ENCODE data around the gene ACSM5.
"Not testable (repeated sequence)": the region's sequence is repeated elsewhere in the genome, so short reads cannot be mapped to it uniquely, and the experiment has no call there.

The ACSM5 gene

GRCh38 chr16:20399185-20399584 is 10.1 kb upstream of the ACSM5 start:
- DNase-seq (ENCODE audit: low read depth) = no peak

- no peak for DNase-seq (ENCODE audit: low read depth)
These were observed 8.3 kb upstream of the ACSM5 start for GRCh38 chr16:20401066-20401465.

GRCh38 chr16:20401475-20402016 is 7.8 kb upstream of the ACSM5 start:
- DNase-seq (ENCODE audit: low read depth) = no peak

GRCh38 chr16:20402651-20403050 is 6.7 kb upstream of the ACSM5 start:
- no peak for DNase-seq (ENCODE audit: low read depth)

GRCh38 chr16:20404637-20405036 is 4.7 kb upstream of the ACSM5 start, which contains the start of gene PDILT:
PDILT (minus strand) TSS chr16:20404737; CDS start chr16:20399300, 5,437 bp downstream.
- DNase-seq (ENCODE audit: low read depth) = no peak

GRCh38 chr16:20410121-20410723 is 888 bp downstream of the ACSM5 start:
- no peak for DNase-seq (ENCODE audit: low read depth)

GRCh38 chr16:20411055-20411454 is 1.7 kb downstream of the ACSM5 start:
- DNase-seq (ENCODE audit: low read depth) = no peak

- no peak for DNase-seq (ENCODE audit: low read depth)
These were observed 6.2 kb downstream of the ACSM5 start for GRCh38 chr16:20415541-20415940.

- not testable (repeated sequence) for DNase-seq (ENCODE audit: low read depth)
These were observed 9.8 kb downstream of the ACSM5 start for GRCh38 chr16:20419093-20419492.

GRCh38 chr16:20421748-20422147 is 12.4 kb downstream of the ACSM5 start:
- DNase-seq (ENCODE audit: low read depth) = not testable (repeated sequence)

- not testable (repeated sequence) for DNase-seq (ENCODE audit: low read depth)
These were observed 14.4 kb downstream of the ACSM5 start for GRCh38 chr16:20423772-20424128.

GRCh38 chr16:20424129-20424866 is 15.0 kb downstream of the ACSM5 start:
- DNase-seq (ENCODE audit: low read depth) = no peak

GRCh38 chr16:20427401-20427797 is 18.1 kb downstream of the ACSM5 start:
- DNase-seq (ENCODE audit: low read depth) = not testable (repeated sequence)

- not testable (repeated sequence) for DNase-seq (ENCODE audit: low read depth)
These were observed 20.2 kb downstream of the ACSM5 start for GRCh38 chr16:20429499-20429898.

GRCh38 chr16:20430480-20430879 is 21.1 kb downstream of the ACSM5 start:
- DNase-seq (ENCODE audit: low read depth) = not testable (repeated sequence)

- DNase-seq (ENCODE audit: low read depth) = no peak
These were observed 21.6 kb downstream of the ACSM5 start for GRCh38 chr16:20430948-20431347.

GRCh38 chr16:20438950-20439349 is 29.6 kb downstream of the ACSM5 start:
- not testable (repeated sequence) for DNase-seq (ENCODE audit: low read depth)

- not testable (repeated sequence) for DNase-seq (ENCODE audit: low read depth)
These were observed 30.5 kb downstream of the ACSM5 start for GRCh38 chr16:20439820-20440231.

- not testable (repeated sequence) for DNase-seq (ENCODE audit: low read depth)
These were observed 31.4 kb downstream of the ACSM5 start for GRCh38 chr16:20440731-20441130.

- no peak for DNase-seq (ENCODE audit: low read depth)
These were observed 31.9 kb downstream of the ACSM5 start for GRCh38 chr16:20441191-20441590.

GRCh38 chr16:20441859-20442258 is 32.5 kb downstream of the ACSM5 start:
- not testable (repeated sequence) for DNase-seq (ENCODE audit: low read depth)

GRCh38 chr16:20446652-20447393 is 37.5 kb downstream of the ACSM5 start:
- DNase-seq (ENCODE audit: low read depth) = not testable (repeated sequence)
